Breast epithelium (tissue), 4 donors: ENCODE measurements around the gene MYMK. TPM values are rescaled to one million over a fixed set of nuclear protein-coding genes. Genes with fewer than 3 reads are reported as not detected.

Experiments used
- DNase-seq, 2 donors: peaks; one replicate each; pipeline ENCODE4 v3.0.0-alpha.2; 2019; ENCODE audit warnings: low spot score in 2 of 2
- H3K27ac ChIP-seq, 2 donors: fragments of 200-600 bp; sonication (generic) in 1 of 2; one replicate each; pipeline ENCODE4 v1.5.1; 2016 to 2019; ENCODE audit warnings: mild to moderate bottlenecking in 1 of 2
- H3K27me3 ChIP-seq, 2 donors: fragments of 200-600 bp; sonication (generic) in 1 of 2; one replicate each; pipeline versions ENCODE4 v1.5.1 to v1.6.0; 2017 to 2019; ENCODE audit warnings: control low read depth in 1 of 2, mild to moderate bottlenecking in 1 of 2
- H3K36me3 ChIP-seq: fragments of 200-600 bp; one replicate; pipeline ENCODE4 v1.5.1; 2019
- H3K4me1 ChIP-seq, 2 donors: fragments of 200-600 bp; sonication (generic); one replicate each; pipeline ENCODE4 v1.5.1; 2016 to 2019; ENCODE audit warnings: control low read depth in 1 of 2
- H3K4me3 ChIP-seq, 3 donors: fragments of 200-600 bp; sonication (generic); 1 replicate in 2 of 3; 2 replicates in 1 of 3; pipeline ENCODE4 v1.5.1; 2016 to 2019; ENCODE audit warnings: mild to moderate bottlenecking in 3 of 3, moderate library complexity in 2 of 3
- H3K9me3 ChIP-seq, 2 donors: fragments of 200-600 bp; sonication (generic) in 1 of 2; one replicate each; pipeline ENCODE4 v1.5.1; 2016 to 2019; ENCODE audit warnings: control low read depth in 1 of 2
- POLR2A ChIP-seq: fragments of 450-650 bp; IDR thresholded peaks from one replicate; pipeline ENCODE4 v1.6.1; 2016; ENCODE audit warnings: antibody characterized with exemption, mild to moderate bottlenecking, moderate library complexity
- POLR2AphosphoS5 ChIP-seq, 3 donors: sonication (generic); formaldehyde crosslinking; IDR thresholded peaks; one replicate each; pipeline ENCODE4 v1.6.1; 2017; ENCODE audit warnings: antibody characterized with exemption in 3 of 3
- intact Hi-C: fragments of 100-400 bp; cut with DNase I; formaldehyde crosslinking; loops from one replicate; pipeline ENCODE4 v1.15.1; 2023; ENCODE audit warnings: low total_unique reads
- total RNA-seq, 3 donors: library from RNA; depleted of rRNA; stranded (reverse); fragments of >200 nt; gene quantifications; one replicate each; pipeline ENCODE4 v1.1.0, GENCODE V29; 2016
- TF ChIP-seq, protein P1 (sequence below), 3 donors: fragments of 450-650 bp; IDR thresholded peaks; one replicate each; pipeline ENCODE4 v1.5.1; 2016 to 2017; ENCODE audit warnings: antibody characterized with exemption in 3 of 3, mild to moderate bottlenecking in 3 of 3, moderate library complexity in 3 of 3

The MYMK gene
- total RNA-seq, 3 donors from 2014 or later, result not detected

DNA sequence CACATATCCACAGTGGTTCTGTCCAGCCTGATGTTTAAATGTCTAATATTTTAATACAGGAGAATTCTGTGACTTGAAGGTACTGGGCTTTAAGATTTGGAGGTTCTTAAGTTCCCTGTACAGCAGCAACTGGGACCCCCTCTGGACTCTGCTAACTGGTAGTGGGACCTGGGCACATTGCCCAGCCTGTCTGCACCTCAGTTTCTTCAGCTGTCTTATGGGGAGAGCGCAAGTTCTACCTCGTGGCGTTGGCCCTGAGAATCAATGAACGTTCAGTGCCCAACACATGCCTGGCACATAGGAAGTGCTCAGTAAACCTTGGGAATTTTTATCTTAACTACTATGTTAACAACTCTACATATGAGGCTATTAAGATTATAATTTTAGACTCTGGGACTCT is 47.3 kb downstream of the MYMK start:
- TF ChIP-seq, protein P1, sequence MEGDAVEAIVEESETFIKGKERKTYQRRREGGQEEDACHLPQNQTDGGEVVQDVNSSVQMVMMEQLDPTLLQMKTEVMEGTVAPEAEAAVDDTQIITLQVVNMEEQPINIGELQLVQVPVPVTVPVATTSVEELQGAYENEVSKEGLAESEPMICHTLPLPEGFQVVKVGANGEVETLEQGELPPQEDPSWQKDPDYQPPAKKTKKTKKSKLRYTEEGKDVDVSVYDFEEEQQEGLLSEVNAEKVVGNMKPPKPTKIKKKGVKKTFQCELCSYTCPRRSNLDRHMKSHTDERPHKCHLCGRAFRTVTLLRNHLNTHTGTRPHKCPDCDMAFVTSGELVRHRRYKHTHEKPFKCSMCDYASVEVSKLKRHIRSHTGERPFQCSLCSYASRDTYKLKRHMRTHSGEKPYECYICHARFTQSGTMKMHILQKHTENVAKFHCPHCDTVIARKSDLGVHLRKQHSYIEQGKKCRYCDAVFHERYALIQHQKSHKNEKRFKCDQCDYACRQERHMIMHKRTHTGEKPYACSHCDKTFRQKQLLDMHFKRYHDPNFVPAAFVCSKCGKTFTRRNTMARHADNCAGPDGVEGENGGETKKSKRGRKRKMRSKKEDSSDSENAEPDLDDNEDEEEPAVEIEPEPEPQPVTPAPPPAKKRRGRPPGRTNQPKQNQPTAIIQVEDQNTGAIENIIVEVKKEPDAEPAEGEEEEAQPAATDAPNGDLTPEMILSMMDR (IDR thresholded peaks at IDR 0.05), result no peak
- TF ChIP-seq POLR2AphosphoS5 (IDR thresholded peaks at IDR 0.05) (no peak), POLR2A (no peak)
- DNase-seq, result no peak
- H3K4me1 ChIP-seq, result no peaks in the 10 kb centered on the region
- no peak overlapping the region for H3K4me3 ChIP-seq
- H3K27me3 ChIP-seq, result peaks cover 0 to 8% of the 10 kb centered on the region in 2 donors
- no peaks in the 10 kb centered on the region for H3K36me3 ChIP-seq
- no peaks in the 10 kb centered on the region for H3K9me3 ChIP-seq
- H3K27ac ChIP-seq, result no peak overlapping the region
- intact Hi-C loops, result no loop called here

- H3K9me3 ChIP-seq, result no peaks in the 10 kb centered on the region
- no peak for DNase-seq
- H3K27ac ChIP-seq, result no peak overlapping the region
- H3K36me3 ChIP-seq, result no peaks in the 10 kb centered on the region
- TF ChIP-seq, protein P1 (IDR thresholded peaks at IDR 0.05), result no peak
- no peak for TF ChIP-seq POLR2A
- TF ChIP-seq POLR2AphosphoS5 (IDR thresholded peaks at IDR 0.05), result no peak
- intact Hi-C loops, result no loop called here
- no peaks in the 10 kb centered on the region for H3K4me1 ChIP-seq
- H3K4me3 ChIP-seq, result no peak overlapping the region
- peaks cover 0 to 5% of the 10 kb centered on the region in 2 donors for H3K27me3 ChIP-seq
These were observed 47.8 kb downstream of the MYMK start for GRCh38 chr9:133476941-133477340.

GRCh38 chr9:133476036-133476931 is 48.5 kb downstream of the MYMK start:
- no peak overlapping the region for H3K4me3 ChIP-seq
- peaks cover 0 to 5% of the 10 kb centered on the region in 2 donors for H3K27me3 ChIP-seq
- no peak overlapping the region for H3K27ac ChIP-seq
- intact Hi-C loops, result no loop called here
- no peaks in the 10 kb centered on the region for H3K36me3 ChIP-seq
- DNase-seq, result no peak
- TF ChIP-seq POLR2A (no peak), POLR2AphosphoS5 (IDR thresholded peaks at IDR 0.05) (no peak)
- TF ChIP-seq, protein P1 (IDR thresholded peaks at IDR 0.05), result no peak
- H3K4me1 ChIP-seq, result no peaks in the 10 kb centered on the region
- H3K9me3 ChIP-seq, result no peaks in the 10 kb centered on the region

GRCh38 chr9:133475292-133476012 is 49.3 kb downstream of the MYMK start:
- no peak overlapping the region for H3K27ac ChIP-seq
- H3K27me3 ChIP-seq, result peaks cover 0 to 5% of the 10 kb centered on the region in 2 donors
- no peak for DNase-seq
- H3K9me3 ChIP-seq, result no peaks in the 10 kb centered on the region
- no peak for TF ChIP-seq POLR2A
- no peaks in the 10 kb centered on the region for H3K4me1 ChIP-seq
- no peak overlapping the region for H3K4me3 ChIP-seq
- H3K36me3 ChIP-seq, result no peaks in the 10 kb centered on the region
- intact Hi-C loops, result no loop called here

DNA sequence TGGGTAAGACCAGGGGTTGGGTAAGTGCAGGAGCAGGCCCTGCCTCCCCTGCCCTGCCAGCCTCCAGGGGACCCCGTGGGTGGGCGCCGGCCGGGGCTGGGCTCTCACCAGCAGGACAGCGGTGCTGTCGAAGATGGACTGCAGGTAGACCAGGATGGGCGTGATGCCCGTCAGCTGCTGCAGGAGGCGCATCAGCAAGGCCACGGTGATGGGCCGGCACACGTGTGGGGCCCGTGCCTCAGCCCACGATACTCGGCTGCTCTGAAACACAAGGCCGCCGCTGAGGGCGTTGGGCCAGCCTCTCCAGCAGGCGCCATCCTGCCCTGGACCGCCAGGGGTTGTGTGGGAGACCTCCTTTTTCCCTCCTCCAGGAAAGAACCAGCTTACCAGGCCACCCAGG is 49.9 kb downstream of the MYMK start:
- H3K36me3 ChIP-seq, result no peaks in the 10 kb centered on the region
- TF ChIP-seq POLR2AphosphoS5 (IDR thresholded peaks at IDR 0.05), result no peak
- TF ChIP-seq POLR2A, result no peak
- TF ChIP-seq, protein P1 (IDR thresholded peaks at IDR 0.05), result no peak
- peaks cover 0 to 5% of the 10 kb centered on the region in 2 donors for H3K27me3 ChIP-seq
- intact Hi-C loops, result no loop called here
- no peaks in the 10 kb centered on the region for H3K4me1 ChIP-seq
- H3K9me3 ChIP-seq, result no peaks in the 10 kb centered on the region
- no peak for DNase-seq
- no peak overlapping the region for H3K4me3 ChIP-seq
- H3K27ac ChIP-seq, result no peak overlapping the region
